HPDE6-E6E7 (cell line): ENCODE measurements around the gene RPL4.
"Not testable (repeated sequence)": the region's sequence is repeated elsewhere in the genome, so short reads cannot be mapped to it uniquely, and the experiment has no call there.

Experiments
- DNase-seq: peaks from one replicate; pipeline ENCODE4 v3.0.0; 2011; ENCODE audit warnings: missing footprints; ENCODE audit errors: extremely low spot score

The RPL4 gene

GRCh38 chr15:66504563-66505429 is at the start of gene RPL4, which contains the start of gene ZWILCH:
Gene RPL4, minus strand, starts transcription at chr15:66504855. Its CDS starts 65 bp downstream, at chr15:66504790.
Gene ZWILCH, plus strand, starts transcription at chr15:66505326. Its CDS starts 13 bp downstream, at chr15:66505339.
- DNase-seq = peak; percentile 51

GRCh38 chr15:66545255-66545654 is 40.6 kb upstream of the RPL4 start:
- DNase-seq = no peak

GRCh38 chr15:66542896-66543295 is 38.2 kb upstream of the RPL4 start:
- no peak for DNase-seq

GRCh38 chr15:66535056-66535455 is 30.4 kb upstream of the RPL4 start:
- no peak for DNase-seq

- DNase-seq = no peak
Measured at GRCh38 chr15:66524838-66525237, 20.2 kb upstream of the RPL4 start.

GRCh38 chr15:66523926-66524325 is 19.3 kb upstream of the RPL4 start:
- DNase-seq = no peak

GRCh38 chr15:66515901-66516322 is 11.3 kb upstream of the RPL4 start:
- DNase-seq = no peak

- DNase-seq = no peak
Measured at GRCh38 chr15:66514586-66514985, 9.9 kb upstream of the RPL4 start.

GRCh38 chr15:66508293-66508883 is 3.7 kb upstream of the RPL4 start:
- no peak for DNase-seq

GRCh38 chr15:66505818-66506217 is 1.2 kb upstream of the RPL4 start:
- DNase-seq = no peak

- peak; percentile 21 for DNase-seq
Measured at GRCh38 chr15:66505430-66505811, 766 bp upstream of the RPL4 start.

GRCh38 chr15:66503780-66504562 is 684 bp downstream of the RPL4 start:
- no peak for DNase-seq

GRCh38 chr15:66503041-66503648 is 1.5 kb downstream of the RPL4 start:
- not testable (repeated sequence) for DNase-seq

GRCh38 chr15:66502491-66502890 is 2.2 kb downstream of the RPL4 start:
- no peak for DNase-seq

- not testable (repeated sequence) for DNase-seq
Measured at GRCh38 chr15:66500346-66500745, 4.3 kb downstream of the RPL4 start.

- no peak for DNase-seq
Measured at GRCh38 chr15:66498501-66499386, 5.9 kb downstream of the RPL4 start.

- peak; percentile 86 for DNase-seq
Measured at GRCh38 chr15:66497502-66498455, 6.9 kb downstream of the RPL4 start, which contains the start of gene SNAPC5. Gene SNAPC5, minus strand, starts transcription at chr15:66497762. Its CDS starts 31 bp downstream, at chr15:66497731.

GRCh38 chr15:66496951-66497501 is 7.6 kb downstream of the RPL4 start:
- DNase-seq = no peak

GRCh38 chr15:66494262-66494661 is 10.4 kb downstream of the RPL4 start:
- DNase-seq = no peak
